ENCODE measurements around the gene B3GNT5. TPM values are rescaled to one million over a fixed set of nuclear protein-coding genes. Genes with fewer than 3 reads are reported as not detected.

The B3GNT5 gene
- total RNA-seq, result 3.2 TPM
- long read RNA-seq, partial matches to known transcripts, result 0 of 1 reads
- long read RNA-seq, other reads (novel, unspliced or antisense), result 0 of 1 reads

GRCh38 chr3:183252973-183253527 lies at the start of gene B3GNT5:
TSS of gene B3GNT5 (plus strand) at chr3:183253253. CDS start at chr3:183269799, 16,546 bp downstream.
- intact Hi-C loops (cut with DNase I), result no loop called here
- DNase-seq (ENCODE audit: low spot score), result peak; percentile 79

DNA sequence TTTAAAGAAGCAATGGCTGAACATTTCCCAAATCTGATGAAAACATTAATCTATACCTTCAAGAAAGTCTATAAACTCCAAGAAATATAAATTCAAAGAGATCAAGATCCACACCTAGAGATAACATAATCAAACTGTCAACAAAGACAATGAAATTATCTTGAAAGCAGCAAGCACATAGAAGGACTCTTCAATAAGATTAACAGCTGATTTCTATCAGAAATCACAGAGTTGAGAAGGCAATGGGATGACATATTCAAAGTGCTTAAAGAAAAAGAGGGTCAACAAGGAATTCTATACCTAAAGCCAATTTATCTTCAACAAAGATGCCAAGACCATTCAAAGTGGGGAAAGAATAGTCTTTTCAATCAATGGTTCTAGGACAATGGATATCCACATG lies 49.4 kb upstream of the B3GNT5 start:
- no peak for DNase-seq (ENCODE audit: low spot score)
- intact Hi-C loops (cut with DNase I), result no loop called here

GRCh38 chr3:183208260-183208659 lies 44.8 kb upstream of the B3GNT5 start:
- intact Hi-C loops (cut with DNase I), result no loop called here
- no peak for DNase-seq (ENCODE audit: low spot score)

- intact Hi-C loops (cut with DNase I), result no loop called here
- no peak for DNase-seq (ENCODE audit: low spot score)
Measured at GRCh38 chr3:183208800-183209199, 44.3 kb upstream of the B3GNT5 start.

DNA sequence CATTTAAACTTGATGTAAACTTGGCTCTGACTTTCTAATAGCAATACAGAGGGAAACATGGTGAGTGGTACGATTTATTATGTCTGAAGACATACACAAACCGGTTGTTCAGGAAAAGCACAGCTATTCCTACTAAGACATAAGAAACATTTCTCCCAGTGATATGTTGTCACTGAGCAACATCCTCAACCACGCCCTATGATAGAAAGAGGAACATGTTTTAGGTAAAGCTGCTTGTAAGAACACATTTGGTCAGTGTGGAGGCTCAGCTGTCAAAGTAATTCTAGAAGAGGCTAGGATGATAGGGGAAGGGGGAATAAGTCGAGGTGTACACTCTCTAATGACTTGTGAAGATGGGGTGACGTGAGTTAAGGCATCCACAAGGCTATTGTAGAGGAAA lies 42.7 kb upstream of the B3GNT5 start:
- DNase-seq (ENCODE audit: low spot score), result no peak
- intact Hi-C loops (cut with DNase I), result no loop called here

DNA sequence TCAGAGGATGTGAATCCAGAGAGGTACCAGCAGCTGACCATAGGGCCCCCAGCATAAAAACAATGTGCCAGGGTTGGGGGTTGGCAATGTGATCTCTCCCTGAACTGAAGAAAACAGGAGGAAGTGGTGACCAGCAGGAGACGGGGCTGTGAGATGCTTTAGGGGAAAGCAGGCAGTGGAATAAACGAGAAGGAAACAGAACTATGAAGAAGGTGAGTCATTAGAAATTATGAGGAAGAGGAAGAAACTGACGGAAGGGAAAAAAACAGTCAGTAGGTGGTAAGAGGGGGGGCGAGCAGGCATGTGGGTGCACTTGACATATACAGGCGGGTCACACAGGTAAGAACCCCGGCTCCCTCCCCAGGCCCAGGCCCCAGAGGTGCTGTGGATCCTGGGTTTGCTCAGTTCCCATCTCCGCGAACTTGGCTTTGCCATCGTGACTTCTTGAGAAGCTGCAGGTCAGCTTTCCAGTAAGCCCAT lies 42.2 kb upstream of the B3GNT5 start:
- peak; percentile 82 for DNase-seq (ENCODE audit: low spot score)
- intact Hi-C loops (cut with DNase I), result no loop called here

DNA sequence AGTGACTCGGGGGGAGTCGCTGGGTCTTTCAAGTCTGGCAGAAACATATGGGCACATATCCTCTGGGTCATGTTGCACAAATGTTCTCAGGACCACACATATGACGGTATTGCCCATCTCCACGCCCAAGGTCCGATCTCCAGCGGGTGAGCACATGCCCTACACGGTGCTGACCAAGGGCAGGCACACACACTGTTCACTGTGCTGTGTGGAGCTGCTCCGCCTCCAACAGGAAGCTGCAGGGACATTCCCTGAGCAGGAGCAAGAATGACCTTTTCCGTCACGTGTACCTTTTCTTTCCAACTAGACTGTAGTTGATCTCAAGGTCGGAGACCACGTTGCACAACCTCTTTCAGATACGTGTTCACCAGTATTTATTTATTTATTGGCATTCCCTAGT lies 41.7 kb upstream of the B3GNT5 start:
- DNase-seq (ENCODE audit: low spot score), result peak; percentile 84
- intact Hi-C loops (cut with DNase I), result no loop called here

DNA sequence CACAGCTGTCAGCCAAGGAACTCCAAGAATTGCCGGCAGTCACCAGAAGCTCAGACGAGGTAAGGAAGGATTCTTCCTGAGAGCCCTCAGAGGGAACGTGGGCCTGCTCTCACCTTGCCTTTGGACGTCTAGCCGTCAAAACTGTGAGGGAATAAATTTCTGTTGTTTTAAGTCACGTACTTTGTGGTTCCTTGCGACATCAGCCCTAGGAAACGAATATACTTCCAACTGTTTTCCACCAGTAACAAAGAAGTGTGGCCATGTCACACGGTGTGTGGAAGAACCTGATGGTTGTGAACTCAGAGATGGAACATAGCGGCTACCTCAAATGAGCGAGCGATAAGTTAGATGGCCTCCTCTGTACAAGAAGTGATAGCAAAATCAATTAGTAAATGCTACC lies 41.0 kb upstream of the B3GNT5 start:
- intact Hi-C loops (cut with DNase I), result no loop called here
- DNase-seq (ENCODE audit: low spot score), result no peak

GRCh38 chr3:183212565-183212964 lies 40.5 kb upstream of the B3GNT5 start:
- intact Hi-C loops (cut with DNase I), result no loop called here
- no peak for DNase-seq (ENCODE audit: low spot score)

DNA sequence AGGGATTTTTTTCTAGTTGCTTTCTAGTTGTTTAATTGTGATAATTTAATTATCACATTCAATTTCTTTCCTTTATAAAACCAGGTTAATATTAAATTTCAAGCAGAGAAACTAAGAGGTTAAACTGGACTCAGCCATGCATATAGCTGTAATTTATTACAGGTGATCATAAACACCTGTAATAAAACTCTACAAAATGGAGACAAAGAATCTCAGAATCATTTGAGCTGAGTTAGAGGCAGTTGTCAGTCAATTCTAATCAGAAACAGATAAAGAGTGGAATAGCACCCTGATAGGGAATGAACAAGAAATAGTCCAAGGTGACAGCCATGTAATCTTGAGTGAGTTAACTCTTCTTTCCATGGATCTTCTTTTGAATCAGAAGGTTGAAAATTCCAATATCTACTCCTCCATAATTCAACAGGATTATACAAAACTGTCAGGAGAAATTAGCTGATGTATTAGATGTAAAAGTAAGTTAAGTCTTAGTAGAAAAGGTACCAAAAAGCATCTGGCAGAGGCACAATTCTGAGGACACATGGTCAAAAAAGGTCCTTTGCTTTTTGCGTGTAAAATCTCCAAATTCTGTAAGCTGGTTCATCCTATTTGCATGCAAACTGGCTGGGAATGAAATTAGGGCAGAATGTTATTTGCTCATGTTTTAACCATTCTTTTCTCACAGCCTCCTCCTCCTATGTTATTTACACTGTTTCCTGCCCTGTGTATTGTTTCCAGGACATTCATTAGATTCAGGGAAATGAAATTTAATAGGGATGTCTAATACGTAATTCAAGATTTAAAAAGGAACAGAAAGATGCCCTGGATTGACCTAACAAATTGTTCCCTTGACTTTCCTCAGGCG lies 39.4 kb upstream of the B3GNT5 start:
- intact Hi-C loops (cut with DNase I), result no loop called here
- DNase-seq (ENCODE audit: low spot score), result no peak

DNA sequence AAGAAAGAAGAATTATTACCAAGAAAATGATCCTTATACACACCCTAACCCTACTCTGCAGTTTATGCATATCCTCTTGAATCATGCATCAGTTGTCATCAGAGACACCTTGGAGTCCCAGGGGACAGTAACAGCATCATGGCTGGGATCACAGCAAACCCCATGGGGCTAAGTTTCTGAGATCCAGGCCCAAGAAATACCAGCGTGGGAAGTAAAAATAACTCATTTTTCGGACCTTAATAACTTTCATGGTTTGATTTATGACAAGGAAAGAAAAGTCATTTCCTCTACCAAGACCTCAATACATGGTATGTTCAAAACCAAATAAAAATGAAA lies 38.8 kb upstream of the B3GNT5 start:
- intact Hi-C loops (cut with DNase I), result no loop called here
- DNase-seq (ENCODE audit: low spot score), result no peak

DNA sequence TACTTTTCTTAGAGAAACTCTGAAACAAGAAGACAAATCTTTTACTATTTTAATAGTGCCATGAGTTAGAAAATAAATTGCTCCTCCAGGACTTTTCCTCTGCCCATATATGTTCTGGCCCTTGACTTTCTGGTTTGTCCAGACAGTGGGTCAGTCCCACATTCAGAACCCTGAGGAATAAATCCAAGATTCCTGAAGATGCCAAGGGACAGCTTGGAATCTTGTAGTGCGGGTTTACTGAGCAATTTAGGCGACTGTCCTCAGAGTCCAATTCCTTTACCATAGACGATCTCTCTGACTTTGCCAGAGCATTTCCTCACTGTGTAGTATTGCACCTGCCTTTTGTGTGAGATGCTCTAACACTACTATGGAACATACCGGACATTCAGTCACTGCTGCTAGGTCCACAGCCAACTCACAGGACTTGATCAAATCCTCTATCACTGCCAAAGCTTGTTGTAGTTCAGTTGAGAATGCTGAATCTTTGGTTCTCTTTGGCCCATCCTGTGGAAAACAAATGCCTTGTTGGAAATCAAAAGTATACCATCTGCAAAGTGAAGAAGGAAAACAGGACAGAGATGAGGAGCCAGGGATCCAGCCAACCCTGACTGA lies 37.4 kb upstream of the B3GNT5 start:
- intact Hi-C loops (cut with DNase I), result no loop called here
- DNase-seq (ENCODE audit: low spot score), result no peak

GRCh38 chr3:183217548-183218332 lies 35.3 kb upstream of the B3GNT5 start:
- DNase-seq (ENCODE audit: low spot score), result no peak
- intact Hi-C loops (cut with DNase I), result no loop called here

GRCh38 chr3:183218826-183219225 lies 34.2 kb upstream of the B3GNT5 start:
- DNase-seq (ENCODE audit: low spot score), result no peak
- intact Hi-C loops (cut with DNase I), result no loop called here

GRCh38 chr3:183220828-183221227 lies 32.2 kb upstream of the B3GNT5 start:
- intact Hi-C loops (cut with DNase I), result no loop called here
- no peak for DNase-seq (ENCODE audit: low spot score)

DNA sequence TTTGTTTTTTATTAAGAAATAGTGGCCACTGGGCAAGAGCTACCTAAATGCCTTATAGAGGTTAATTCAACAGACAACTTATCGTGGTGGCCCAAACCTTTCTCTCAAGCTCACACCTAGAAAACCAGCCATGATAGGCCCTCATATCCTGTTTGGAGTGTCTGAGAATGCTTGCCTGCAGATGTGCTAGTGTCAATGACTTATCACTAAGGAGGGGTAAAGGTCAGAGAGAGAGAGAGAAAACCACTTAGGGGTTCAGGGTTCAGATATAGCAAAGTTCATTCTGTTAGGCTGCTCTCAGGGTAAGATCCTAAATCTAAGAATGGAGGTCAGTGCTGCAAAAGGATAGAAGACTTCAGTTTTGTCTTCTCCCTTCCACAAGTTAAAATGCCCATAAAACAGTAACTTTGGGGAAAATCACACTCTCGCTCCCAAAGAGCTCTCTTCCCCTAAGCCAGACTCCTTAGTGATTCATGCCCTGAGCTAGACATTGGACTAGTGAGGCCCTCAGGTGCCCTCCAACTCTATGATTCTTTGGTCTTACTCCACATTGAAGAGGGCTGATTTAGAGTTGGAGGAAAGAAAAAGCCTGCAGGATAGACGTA lies 30.3 kb upstream of the B3GNT5 start:
- intact Hi-C loops (cut with DNase I), result no loop called here
- DNase-seq (ENCODE audit: low spot score), result no peak

DNA sequence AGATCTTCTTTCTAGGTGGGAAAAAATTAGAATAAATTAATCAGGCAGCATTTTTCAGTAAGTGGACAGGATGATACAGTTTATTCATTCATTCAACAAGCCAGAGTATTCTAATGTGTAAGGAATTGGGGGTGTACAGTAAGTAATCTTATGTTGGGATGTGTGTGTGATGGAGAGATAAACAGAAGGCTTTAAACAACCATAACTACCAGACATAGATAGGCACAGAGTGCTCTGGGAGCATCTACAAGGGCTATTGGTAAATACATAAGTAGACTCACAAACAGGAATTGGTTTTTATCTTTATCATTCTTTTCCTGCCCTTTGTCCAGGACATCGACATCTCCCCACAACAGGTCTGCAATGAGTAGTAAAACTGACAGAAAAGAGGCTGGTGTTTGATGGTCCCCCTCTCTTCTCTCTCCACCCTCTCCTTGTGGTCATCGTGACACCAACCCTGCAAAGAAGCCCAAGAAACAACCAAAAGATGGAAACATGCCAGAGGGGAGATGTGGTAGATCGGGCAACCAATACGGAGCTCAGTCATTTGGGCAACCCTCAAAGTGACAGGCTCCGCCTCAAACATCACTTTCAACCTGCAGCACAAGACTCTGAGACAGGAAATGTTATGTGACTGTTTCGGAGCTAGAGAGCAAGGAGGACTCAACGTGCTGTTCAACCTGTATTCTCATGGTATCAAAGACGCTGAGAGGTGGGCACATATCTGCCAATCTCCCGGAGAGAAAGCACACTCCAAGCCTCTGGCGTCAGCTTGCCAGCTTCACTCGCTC lies 28.7 kb upstream of the B3GNT5 start:
- no peak for DNase-seq (ENCODE audit: low spot score)
- intact Hi-C loops (cut with DNase I), result no loop called here

- intact Hi-C loops (cut with DNase I), result no loop called here
- DNase-seq (ENCODE audit: low spot score), result no peak
Measured at GRCh38 chr3:183226333-183226890, 26.6 kb upstream of the B3GNT5 start.

GRCh38 chr3:183227586-183227985 lies 25.5 kb upstream of the B3GNT5 start:
- intact Hi-C loops (cut with DNase I), result no loop called here
- DNase-seq (ENCODE audit: low spot score), result no peak

Data from cardiac septum (tissue), 1 donor.